IMR-90 (cell line): ENCODE data around the gene GM2A. TPM values are rescaled to one million over a fixed set of nuclear protein-coding genes. Genes with fewer than 3 reads are reported as not detected.

Experiments
- ATAC-seq: fragments of 200-7000 bp; cut with Tn5 transposase; 2 replicates; pipeline ENCODE4 v1.9.1; 2020; ENCODE audit warnings: low read depth, mild to moderate bottlenecking, moderate library complexity
- BruUV-seq: library from RNA; stranded (reverse); fragments of 400-500 nt; replicated peaks from 2 replicates; lab custom pipeline; 2021; lab: Mats Ljungman, UMichigan
- CTCF ChIA-PET: fragments of 300-600 bp; formaldehyde crosslinking; extraction: SDS; loops from one replicate; lab custom pipeline; 2021; ENCODE audit warnings: antibody characterized with exemption; lab: Yijun Ruan, JAX
- POLR2A ChIA-PET: fragments of 300-600 bp; sonication (Branson Sonifier 250); formaldehyde crosslinking; loops from one replicate; lab custom pipeline; 2022; ENCODE audit warnings: antibody characterized with exemption; ENCODE audit not compliant: unreplicated experiment; lab: Charles Lee
- DNase-seq: peaks from one replicate; pipeline ENCODE4 v3.0.0; 2013
- H2AFZ ChIP-seq: replicated peaks from 2 replicates; pipeline ENCODE3; 2013; ENCODE audit warnings: low read length, mild to moderate bottlenecking; ENCODE audit not compliant: poor library complexity
- H2AK5ac ChIP-seq: 2 replicates; pipeline ENCODE4 v1.6.1; 2013; ENCODE audit warnings: low read depth, low read length, inconsistent platforms
- H2AK9ac ChIP-seq: replicated peaks from 2 replicates; pipeline ENCODE3; 2013; ENCODE audit warnings: mild to moderate bottlenecking, low read depth, low read length, moderate library complexity; ENCODE audit not compliant: poor library complexity
- H2BK120ac ChIP-seq: 2 replicates; pipeline ENCODE4 v1.6.1; 2013; ENCODE audit warnings: low read depth, low read length, inconsistent platforms
- H2BK15ac ChIP-seq: 3 replicates; pipeline ENCODE4 v1.6.1; 2013; ENCODE audit warnings: low read depth, low read length, inconsistent platforms
- H2BK20ac ChIP-seq: 2 replicates; pipeline ENCODE4 v1.6.1; 2013; ENCODE audit warnings: low read depth, mild to moderate bottlenecking, inconsistent platforms, low read length, moderate library complexity
- H2BK5ac ChIP-seq: 2 replicates; pipeline ENCODE4 v1.6.1; 2013; ENCODE audit warnings: mild to moderate bottlenecking, low read depth, low read length, inconsistent platforms; ENCODE audit not compliant: poor library complexity, severe bottlenecking
- H3K14ac ChIP-seq: replicated peaks from 2 replicates; pipeline ENCODE4 v1.6.1; 2013; ENCODE audit warnings: low read depth, low read length, inconsistent platforms
- H3K18ac ChIP-seq: 2 replicates; pipeline ENCODE4 v1.6.1; 2013; ENCODE audit warnings: low read depth, low read length, control low read depth
- H3K23ac ChIP-seq: 2 replicates; pipeline ENCODE4 v1.6.1; 2013; ENCODE audit warnings: low read depth, low read length, inconsistent platforms
- H3K27ac ChIP-seq: 2 replicates; pipeline ENCODE4 v1.5.1; 2013; ENCODE audit warnings: mild to moderate bottlenecking, control low read depth, low read length; ENCODE audit not compliant: insufficient read depth
- H3K27me3 ChIP-seq: 2 replicates; pipeline ENCODE4 v1.6.1; 2013; ENCODE audit warnings: low read length; ENCODE audit not compliant: control insufficient read depth, insufficient read depth
- H3K36me3 ChIP-seq: 2 replicates; pipeline ENCODE4 v1.6.1; 2013; ENCODE audit warnings: low read length, mixed read lengths; ENCODE audit not compliant: control insufficient read depth, insufficient read depth
- H3K4ac ChIP-seq: 2 replicates; pipeline ENCODE4 v1.6.1; 2013; ENCODE audit warnings: low read depth, low read length, inconsistent platforms
- H3K4me1 ChIP-seq: 2 replicates; pipeline ENCODE4 v1.6.1; 2013; ENCODE audit warnings: low read length, mixed read lengths; ENCODE audit not compliant: control insufficient read depth, insufficient read depth
- H3K4me2 ChIP-seq: 2 replicates; pipeline ENCODE4 v1.6.1; 2013; ENCODE audit warnings: low read depth, mild to moderate bottlenecking, control low read depth, low read length, moderate library complexity
- H3K4me3 ChIP-seq: 2 replicates; pipeline ENCODE4 v1.5.1; 2013; ENCODE audit warnings: low read depth, mild to moderate bottlenecking, control low read depth, low read length, moderate library complexity; ENCODE audit not compliant: insufficient read depth
- H3K56ac ChIP-seq: 2 replicates; pipeline ENCODE4 v1.6.1; 2013; ENCODE audit warnings: low read length, inconsistent platforms; ENCODE audit not compliant: insufficient read depth; ENCODE audit errors: extremely low read depth
- H3K79me1 ChIP-seq, 2 experiments: 2 replicates each; pipeline ENCODE4 v1.6.1; 2013; ENCODE audit warnings: low read length in 2 of 2, inconsistent platforms in 1 of 2, low read depth in 1 of 2
- H3K9ac ChIP-seq: 2 replicates; pipeline ENCODE4 v1.6.1; 2013; ENCODE audit warnings: low read depth, low read length, control low read depth
- H3K9me1 ChIP-seq: 2 replicates; pipeline ENCODE4 v1.6.1; 2013; ENCODE audit warnings: low read length, inconsistent platforms; ENCODE audit not compliant: insufficient read depth
- H3K9me3 ChIP-seq: 2 replicates; pipeline ENCODE4 v1.6.1; 2013; ENCODE audit warnings: low read length; ENCODE audit not compliant: control insufficient read depth, insufficient read depth
- H4K20me1 ChIP-seq: 2 replicates; pipeline ENCODE4 v1.6.1; 2013; ENCODE audit warnings: low read length, inconsistent platforms; ENCODE audit not compliant: insufficient read depth
- H4K5ac ChIP-seq: 2 replicates; pipeline ENCODE4 v1.6.1; 2013; ENCODE audit warnings: mild to moderate bottlenecking, low read depth, low read length, control low read depth
- H4K8ac ChIP-seq, 2 experiments: 2 replicates each; pipeline ENCODE4 v1.6.1; 2013; ENCODE audit warnings: low read depth in 2 of 2, low read length in 2 of 2, control low read depth in 1 of 2, inconsistent platforms in 1 of 2
- H4K91ac ChIP-seq: 2 replicates; pipeline ENCODE4 v1.6.1; 2013; ENCODE audit warnings: low read depth, low read length, inconsistent platforms; ENCODE audit not compliant: insufficient read depth
- BHLHE40 ChIP-seq: fragments of 150-350 bp; IDR thresholded peaks from 2 replicates; pipeline ENCODE4 v1.6.1; 2016; ENCODE audit warnings: mild to moderate bottlenecking, low read depth, low read length
- CEBPB ChIP-seq: IDR thresholded peaks from 2 replicates; pipeline ENCODE4 v1.6.1; 2012; ENCODE audit warnings: low read depth, low read length, improper control_type of control experiment
- CHD1 ChIP-seq: IDR thresholded peaks from 2 replicates; pipeline ENCODE4 v1.6.1; 2012; ENCODE audit warnings: low read depth, low read length, improper control_type of control experiment
- CTCF ChIP-seq: conservative IDR thresholded peaks from 2 replicates; pipeline ENCODE4 v1.5.1; 2012; ENCODE audit warnings: mild to moderate bottlenecking, low read depth, low read length, improper control_type of control experiment
- ELK1 ChIP-seq: fragments of 150-350 bp; IDR thresholded peaks from 2 replicates; pipeline ENCODE4 v1.6.1; 2016; ENCODE audit warnings: low read depth, mild to moderate bottlenecking, low read length, moderate library complexity, borderline replicate concordance
- FOS ChIP-seq: fragments of 150-350 bp; IDR thresholded peaks from 2 replicates; pipeline ENCODE4 v1.6.1; 2016; ENCODE audit warnings: low read depth, low read length
- MAFK ChIP-seq: IDR thresholded peaks from 2 replicates; pipeline ENCODE4 v1.6.1; 2012; ENCODE audit warnings: low read depth, low read length, improper control_type of control experiment
- MAZ ChIP-seq: IDR thresholded peaks from 2 replicates; pipeline ENCODE4 v1.6.1; 2012; ENCODE audit warnings: low read depth, mild to moderate bottlenecking, low read length, improper control_type of control experiment, moderate library complexity, borderline replicate concordance
- MXI1 ChIP-seq: IDR thresholded peaks from 2 replicates; pipeline ENCODE4 v1.6.1; 2012; ENCODE audit warnings: low read depth, mild to moderate bottlenecking, low read length, moderate library complexity, borderline replicate concordance
- POLR2A ChIP-seq: IDR thresholded peaks from 2 replicates; pipeline ENCODE4 v1.6.1; 2012; ENCODE audit warnings: mild to moderate bottlenecking, low read depth, low read length
- RAD21 ChIP-seq: IDR thresholded peaks from 2 replicates; pipeline ENCODE4 v1.6.1; 2012; ENCODE audit warnings: low read length, improper control_type of control experiment
- RCOR1 ChIP-seq: IDR thresholded peaks from 2 replicates; pipeline ENCODE4 v1.6.1; 2012; ENCODE audit warnings: mild to moderate bottlenecking, low read length, improper control_type of control experiment; ENCODE audit not compliant: insufficient replicate concordance
- RFX5 ChIP-seq: IDR thresholded peaks from 2 replicates; pipeline ENCODE4 v1.8.0; 2012; ENCODE audit warnings: low read depth, mild to moderate bottlenecking, low read length, moderate library complexity
- SMC3 ChIP-seq: fragments of 150-350 bp; IDR thresholded peaks from 2 replicates; pipeline ENCODE4 v1.6.1; 2016; ENCODE audit warnings: low read depth, mild to moderate bottlenecking, antibody characterized with exemption, low read length, moderate library complexity
- WGBS, 2 experiments: methylation state at CpG; one replicate each; pipeline versions ENCODE4 v1.1.5 to v1.1.7; 2013; ENCODE audit warnings: missing lambda C conversion rate in 2 of 2; ENCODE audit not compliant: insufficient read length in 1 of 2; ENCODE audit errors: extremely low coverage in 2 of 2; 5-methylcytosine and 5-hydroxymethylcytosine counted together
- dilution Hi-C: fragments of 300-500 bp; cut with HindIII; formaldehyde crosslinking; loops from one replicate; pipeline ENCODE4 v1.14.3; 2018; ENCODE audit warnings: low sequenced_read_pairs; ENCODE audit not compliant: unreplicated experiment
- in situ Hi-C: fragments of 300-500 bp; cut with MboI; formaldehyde crosslinking; loops from 3 replicates; pipeline ENCODE4 v1.14.3; 2019; ENCODE audit warnings: low sequenced_read_pairs, inconsistent platforms, mixed read lengths
- intact Hi-C: fragments of 100-400 bp; cut with micrococcal nuclease; formaldehyde crosslinking; loops from 2 replicates; pipeline ENCODE4 v1.10.0; 2022
- polyA plus RNA-seq, 3 experiments: library from polyadenylated mRNA; depleted of rRNA; stranded (reverse); fragments of >200 nt; gene quantifications; 2 replicates each; pipeline ENCODE4 v1.2.3, GENCODE V29; 2012; ENCODE audit warnings: low replicate concordance in 1 of 3
- total RNA-seq: library from RNA; depleted of rRNA; stranded (reverse); fragments of >200 nt; gene quantifications from 2 replicates; pipeline ENCODE4 v1.2.3, GENCODE V29; 2012
- TF ChIP-seq, protein P1 (sequence below): fragments of 150-350 bp; IDR thresholded peaks from 2 replicates; pipeline ENCODE4 v1.6.1; 2017; ENCODE audit warnings: mild to moderate bottlenecking, antibody characterized with exemption, low read length, low read depth

Gene GM2A
- total and polyA plus RNA-seq, 2 of the 4 experiments (the other 2 are of a cell fraction) = 13.8 to 18.5 TPM

- Histone ChIP-seq H3K79me1 (peaks cover 0 to 5% of the 10 kb centered on the region in 2 experiments; a peak in 2 of 4 replicates), H2BK15ac (no peak overlapping the region), H3K4me2 (no peak overlapping the region), H3K4me3 (no peak overlapping the region), H4K91ac (no peak overlapping the region), H2AK5ac (no peak overlapping the region), H3K9me3 (no peaks in the 10 kb centered on the region), H2AFZ (no peak overlapping the region), H4K20me1 (no peaks in the 10 kb centered on the region), H2BK5ac (no peak overlapping the region), H3K14ac (no peak overlapping the region), H3K9me1 (peaks cover 3% of the 10 kb centered on the region; the same call in 1 of the 2 replicates), H3K36me3 (no peaks in the 10 kb centered on the region), H3K27me3 (peaks cover 17% of the 10 kb centered on the region), H3K9ac (no peak overlapping the region), H3K4me1 (no peaks in the 10 kb centered on the region), H3K27ac (no peak overlapping the region), H3K18ac (no peak overlapping the region), H3K4ac (no peak overlapping the region), H2BK120ac (no peak overlapping the region), H2BK20ac (no peak overlapping the region), H2AK9ac (no peak overlapping the region), H3K56ac (no peak overlapping the region), H4K8ac (no peak overlapping the region), H3K23ac (no peak overlapping the region), H4K5ac (no peak overlapping the region)
- ChIA-PET POLR2A (no interaction called here), CTCF (interaction anchor here (2.0 kb wide), 1 partner anchor 12 kb away, joined by 8 read pairs; no protein-coding TSS in a partner anchor)
- dilution Hi-C loops = no loop called here
- in situ Hi-C loops = no loop called here
- BruUV-seq = no TSS peak
- DNase-seq (no peak), ATAC-seq (no peak)
- intact Hi-C loops = loop anchor here (5.0 kb wide), 1 partner anchor 449 kb away; no protein-coding TSS in a partner anchor
- TF ChIP-seq RAD21 (no peak), CHD1 (no peak), CTCF (no peak), RCOR1 (no peak), SMC3 (no peak), BHLHE40 (no peak), ELK1 (no peak), CEBPB (no peak), FOS (no peak), RFX5 (no peak), MXI1 (no peak), MAFK (no peak), POLR2A (no peak), MAZ (no peak)
- TF ChIP-seq, protein P1, sequence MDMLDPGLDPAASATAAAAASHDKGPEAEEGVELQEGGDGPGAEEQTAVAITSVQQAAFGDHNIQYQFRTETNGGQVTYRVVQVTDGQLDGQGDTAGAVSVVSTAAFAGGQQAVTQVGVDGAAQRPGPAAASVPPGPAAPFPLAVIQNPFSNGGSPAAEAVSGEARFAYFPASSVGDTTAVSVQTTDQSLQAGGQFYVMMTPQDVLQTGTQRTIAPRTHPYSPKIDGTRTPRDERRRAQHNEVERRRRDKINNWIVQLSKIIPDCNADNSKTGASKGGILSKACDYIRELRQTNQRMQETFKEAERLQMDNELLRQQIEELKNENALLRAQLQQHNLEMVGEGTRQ = no peak
- 72% methylated on average over 2 of the region's 5 CpGs; no CpG with 5 or more reads in 1 of the 2 experiments for WGBS, 2 experiments
Measured at GRCh38 chr5:151251001-151251551, 1.9 kb upstream of the GM2A start.
